H4 (cell line): ENCODE data around the gene CYS1. TPM values are rescaled to one million over a fixed set of nuclear protein-coding genes. Genes with fewer than 3 reads are reported as not detected.
"Not testable (repeated sequence)": the region's sequence is repeated elsewhere in the genome, so short reads cannot be mapped to it uniquely, and the experiment has no call there.

Experiments used
- DNase-seq: peaks from one replicate; pipeline ENCODE4 v3.0.0-alpha.2; 2015; ENCODE audit warnings: low spot score
- total RNA-seq: library from RNA; depleted of rRNA; stranded (reverse); fragments of >200 nt; shearing (Covaris generic); gene quantifications from 2 replicates; pipeline ENCODE4 v1.2.3, GENCODE V29; 2014

CYS1 gene
- total RNA-seq, 1 experiment from 2014 or later = 0.43 TPM

- no peak for DNase-seq
Observed at GRCh38 chr2:10094271-10094814, 14.1 kb upstream of the CYS1 start.

- not testable (repeated sequence) for DNase-seq
Observed at GRCh38 chr2:10091889-10092244, 11.7 kb upstream of the CYS1 start.

- no peak for DNase-seq
Observed at GRCh38 chr2:10091182-10091888, 11.1 kb upstream of the CYS1 start.

- no peak for DNase-seq
Observed at GRCh38 chr2:10089565-10090190, 9.5 kb upstream of the CYS1 start.

- no peak for DNase-seq
Observed at GRCh38 chr2:10087360-10087759, 7.1 kb upstream of the CYS1 start.

- no peak for DNase-seq
Observed at GRCh38 chr2:10086950-10087349, 6.7 kb upstream of the CYS1 start.

GRCh38 chr2:10085668-10086059 is 5.5 kb upstream of the CYS1 start:
- no peak for DNase-seq

- no peak for DNase-seq
Observed at GRCh38 chr2:10085043-10085667, 4.9 kb upstream of the CYS1 start.

GRCh38 chr2:10084223-10084865 is 4.1 kb upstream of the CYS1 start:
- no peak for DNase-seq

- no peak for DNase-seq
Observed at GRCh38 chr2:10083692-10084211, 3.5 kb upstream of the CYS1 start.

- DNase-seq = no peak
Observed at GRCh38 chr2:10083046-10083445, 2.8 kb upstream of the CYS1 start.

- no peak for DNase-seq
Observed at GRCh38 chr2:10080536-10081304, 509 bp upstream of the CYS1 start.

- no peak for DNase-seq
Observed at GRCh38 chr2:10079266-10079869, 843 bp downstream of the CYS1 start.

GRCh38 chr2:10078704-10079265 is 1.4 kb downstream of the CYS1 start:
- no peak for DNase-seq

GRCh38 chr2:10078001-10078400 is 2.2 kb downstream of the CYS1 start:
- no peak for DNase-seq

GRCh38 chr2:10076988-10077527 is 3.2 kb downstream of the CYS1 start:
- DNase-seq = no peak

GRCh38 chr2:10076511-10076910 is 3.7 kb downstream of the CYS1 start:
- no peak for DNase-seq

- no peak for DNase-seq
Observed at GRCh38 chr2:10075571-10076209, 4.5 kb downstream of the CYS1 start.

- no peak for DNase-seq
Observed at GRCh38 chr2:10075101-10075500, 5.1 kb downstream of the CYS1 start.

GRCh38 chr2:10073706-10074105 is 6.5 kb downstream of the CYS1 start:
- DNase-seq = no peak
